ENCODE data around the gene SF3B2. TPM values are rescaled to one million over a fixed set of nuclear protein-coding genes. Genes with fewer than 3 reads are reported as not detected.

The SF3B2 gene
- total RNA-seq, 2 donors from 2014 or later = 209 to 254 TPM

- Histone ChIP-seq H3K36me3 (ENCODE audit: control insufficient read depth, insufficient read depth, low read length) (peaks cover 40% of the 10 kb centered on the region), H3K9me3 (ENCODE audit: control insufficient read depth, low read length) (no peaks in the 10 kb centered on the region), H3K9ac (ENCODE audit: extremely low read depth, low read length, poor library complexity, severe bottlenecking) (peak overlapping the region; percentile 93), H3K27ac (ENCODE audit: low read depth, low read length) (peak overlapping the region; percentile 59), H3K4me1 (ENCODE audit: control insufficient read depth, insufficient read depth, low read length) (peaks cover 6% of the 10 kb centered on the region), H3K27me3 (ENCODE audit: control insufficient read depth, insufficient read depth, low read length, poor library complexity, severe bottlenecking) (no peaks in the 10 kb centered on the region), H3K4me3 (ENCODE audit: low read length) (peak overlapping the region; percentile 98)
- TF ChIP-seq CTCF (conservative IDR thresholded peaks at IDR 0.05) = no peak
- peaks cover 4% of the 10 kb centered on the region for H3K27me3 Mint-ChIP-seq (ENCODE audit: insufficient read depth)
- peak overlapping the region; percentile 99 for H3K4me3 Mint-ChIP-seq
- H3K4me1 Mint-ChIP-seq = peaks cover 22% of the 10 kb centered on the region
- no peak for DNase-seq
- H3K36me3 Mint-ChIP-seq (ENCODE audit: low read depth) = peaks cover 34% of the 10 kb centered on the region
- peak overlapping the region; percentile 99 for H3K27ac Mint-ChIP-seq
- WGBS, 2 experiments (ENCODE audit: insufficient coverage in 1 of 2, insufficient read length in 1 of 2) = 0 to 2% methylated on average over 12 to 17 of the region's 17 CpGs
- no peaks in the 10 kb centered on the region for H3K9me3 Mint-ChIP-seq
Measured at GRCh38 chr11:66052664-66052982, 459 bp downstream of the SF3B2 start.

DNA sequence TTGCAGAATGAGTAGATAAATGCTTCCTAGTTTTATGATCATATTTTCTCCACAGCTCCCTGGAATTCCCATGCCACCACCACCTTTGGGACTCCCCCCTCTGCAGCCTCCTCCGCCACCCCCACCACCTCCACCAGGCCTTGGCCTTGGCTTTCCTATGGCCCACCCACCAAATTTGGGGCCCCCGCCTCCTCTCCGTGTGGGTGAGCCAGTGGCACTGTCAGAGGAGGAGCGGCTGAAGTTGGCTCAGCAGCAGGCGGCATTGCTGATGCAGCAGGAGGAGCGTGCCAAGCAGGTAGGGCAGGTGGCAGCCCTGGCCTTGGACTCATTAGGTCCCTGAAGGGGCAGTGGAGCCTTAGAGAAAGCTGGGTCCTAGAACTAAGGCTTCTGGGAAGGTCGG lies 2.9 kb downstream of the SF3B2 start:
- Histone ChIP-seq H3K9me3 (ENCODE audit: control insufficient read depth, low read length) (no peaks in the 10 kb centered on the region), H3K9ac (ENCODE audit: extremely low read depth, low read length, poor library complexity, severe bottlenecking) (no peak overlapping the region), H3K4me3 (ENCODE audit: low read length) (no peak overlapping the region), H3K27me3 (ENCODE audit: control insufficient read depth, insufficient read depth, low read length, poor library complexity, severe bottlenecking) (no peaks in the 10 kb centered on the region), H3K27ac (ENCODE audit: low read depth, low read length) (no peak overlapping the region), H3K36me3 (ENCODE audit: control insufficient read depth, insufficient read depth, low read length) (peaks cover 62% of the 10 kb centered on the region), H3K4me1 (ENCODE audit: control insufficient read depth, insufficient read depth, low read length) (peaks cover 6% of the 10 kb centered on the region)
- TF ChIP-seq CTCF (conservative IDR thresholded peaks at IDR 0.05) = no peak
- Mint-ChIP-seq H3K27ac (no peak overlapping the region), H3K36me3 (ENCODE audit: low read depth) (peaks cover 54% of the 10 kb centered on the region), H3K4me1 (peaks cover 17% of the 10 kb centered on the region), H3K9me3 (no peaks in the 10 kb centered on the region), H3K4me3 (no peak overlapping the region), H3K27me3 (ENCODE audit: insufficient read depth) (no peaks in the 10 kb centered on the region)
- 90 to 93% methylated on average over 4 to 7 of the region's 7 CpGs for WGBS, 2 experiments (ENCODE audit: insufficient coverage in 1 of 2, insufficient read length in 1 of 2)
- DNase-seq = no peak

- H3K27ac Mint-ChIP-seq = no peak overlapping the region
- Histone ChIP-seq H3K4me3 (ENCODE audit: low read length) (no peak overlapping the region), H3K36me3 (ENCODE audit: control insufficient read depth, insufficient read depth, low read length) (peaks cover 77% of the 10 kb centered on the region), H3K9me3 (ENCODE audit: control insufficient read depth, low read length) (no peaks in the 10 kb centered on the region), H3K9ac (ENCODE audit: extremely low read depth, low read length, poor library complexity, severe bottlenecking) (no peak overlapping the region), H3K27me3 (ENCODE audit: control insufficient read depth, insufficient read depth, low read length, poor library complexity, severe bottlenecking) (no peaks in the 10 kb centered on the region), H3K27ac (ENCODE audit: low read depth, low read length) (no peak overlapping the region), H3K4me1 (ENCODE audit: control insufficient read depth, insufficient read depth, low read length) (no peaks in the 10 kb centered on the region)
- DNase-seq = no peak
- H3K27me3 Mint-ChIP-seq (ENCODE audit: insufficient read depth) = no peaks in the 10 kb centered on the region
- H3K4me3 Mint-ChIP-seq = no peak overlapping the region
- TF ChIP-seq CTCF (conservative IDR thresholded peaks at IDR 0.05) = no peak
- H3K36me3 Mint-ChIP-seq (ENCODE audit: low read depth) = peaks cover 69% of the 10 kb centered on the region
- H3K9me3 Mint-ChIP-seq = no peaks in the 10 kb centered on the region
- WGBS, 2 experiments (ENCODE audit: insufficient coverage in 1 of 2, insufficient read length in 1 of 2) = 91 to 96% methylated on average over 3 to 7 of the region's 7 CpGs
- peaks cover 7% of the 10 kb centered on the region for H3K4me1 Mint-ChIP-seq
Measured at GRCh38 chr11:66056501-66056900, 4.3 kb downstream of the SF3B2 start.
